ENCODE measurements around the gene HSPA9. TPM values are rescaled to one million over a fixed set of nuclear protein-coding genes. Genes with fewer than 3 reads are reported as not detected.

Gene HSPA9
- total RNA-seq, 4 donors from 2014 or later, result 82.7 to 236 (median 175) TPM

GRCh38 chr5:138602371-138603000, 27.3 kb upstream of the HSPA9 start:
- WGBS, 2 donors (ENCODE audit: low coverage in 1 of 2), result 33 to 80% methylated on average over 1 to 6 of the region's 6 CpGs
- Histone ChIP-seq H3K27me3 (no peaks in the 10 kb centered on the region), H3K27ac (no peak overlapping the region), H3K9me3 (no peaks in the 10 kb centered on the region), H3K4me1 (no peaks in the 10 kb centered on the region), H3K4me3 (no peak overlapping the region), H3K36me3 (no peaks in the 10 kb centered on the region)
- in situ Hi-C loops (cut with MboI; ENCODE audit: low pct_ligation_motif_present in 1 of 4, low pct_unique_long_range_greater_than_20kb in 1 of 4, low sequenced_read_pairs in 3 of 4), result no loop called here
- no peak for DNase-seq
- intact Hi-C loops (cut with DNase I; ENCODE audit: low total_unique reads), result no loop called here
- no peak for TF ChIP-seq POLR2AphosphoS5 (IDR thresholded peaks at IDR 0.05)
- TF ChIP-seq EP300 (IDR thresholded peaks at IDR 0.05; ENCODE audit: low read depth), result no peak
- no peak for TF ChIP-seq CTCF (IDR thresholded peaks at IDR 0.05)
- no peak for TF ChIP-seq POLR2A (IDR thresholded peaks at IDR 0.05)

DNA sequence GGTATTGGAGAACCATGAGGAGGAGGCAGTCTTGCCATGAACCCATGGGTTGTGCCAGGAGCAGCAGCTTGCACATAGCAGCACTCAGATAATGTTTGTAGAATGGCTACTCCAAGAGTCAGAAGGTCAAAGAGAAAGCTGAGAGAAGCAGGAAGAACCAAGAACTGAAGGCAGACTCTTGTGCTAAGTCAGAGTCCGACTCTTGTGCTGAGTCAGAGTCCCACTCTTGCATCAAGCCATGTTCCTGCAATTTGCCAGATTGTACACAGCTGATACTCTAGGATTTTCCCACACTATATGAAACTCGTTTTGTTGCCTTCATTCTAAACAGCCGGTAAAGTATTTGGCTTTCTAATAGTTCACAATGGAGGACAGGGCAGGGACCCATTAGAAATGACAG, 26.2 kb upstream of the HSPA9 start:
- intact Hi-C loops (cut with DNase I; ENCODE audit: low total_unique reads), result no loop called here
- Histone ChIP-seq H3K36me3 (no peaks in the 10 kb centered on the region), H3K27ac (no peak overlapping the region), H3K4me3 (no peak overlapping the region), H3K9me3 (no peaks in the 10 kb centered on the region), H3K4me1 (no peaks in the 10 kb centered on the region), H3K27me3 (no peaks in the 10 kb centered on the region)
- peak; percentile 10 for DNase-seq
- 61% methylated on average over 3 of the region's 3 CpGs; no CpG with 5 or more reads in 1 of the 2 donors for WGBS, 2 donors (ENCODE audit: low coverage in 1 of 2)
- in situ Hi-C loops (cut with MboI; ENCODE audit: low pct_ligation_motif_present in 1 of 4, low pct_unique_long_range_greater_than_20kb in 1 of 4, low sequenced_read_pairs in 3 of 4), result no loop called here
- TF ChIP-seq EP300 (IDR thresholded peaks at IDR 0.05; ENCODE audit: low read depth) (no peak), CTCF (IDR thresholded peaks at IDR 0.05) (no peak), POLR2AphosphoS5 (IDR thresholded peaks at IDR 0.05) (no peak), POLR2A (IDR thresholded peaks at IDR 0.05) (no peak)

DNA sequence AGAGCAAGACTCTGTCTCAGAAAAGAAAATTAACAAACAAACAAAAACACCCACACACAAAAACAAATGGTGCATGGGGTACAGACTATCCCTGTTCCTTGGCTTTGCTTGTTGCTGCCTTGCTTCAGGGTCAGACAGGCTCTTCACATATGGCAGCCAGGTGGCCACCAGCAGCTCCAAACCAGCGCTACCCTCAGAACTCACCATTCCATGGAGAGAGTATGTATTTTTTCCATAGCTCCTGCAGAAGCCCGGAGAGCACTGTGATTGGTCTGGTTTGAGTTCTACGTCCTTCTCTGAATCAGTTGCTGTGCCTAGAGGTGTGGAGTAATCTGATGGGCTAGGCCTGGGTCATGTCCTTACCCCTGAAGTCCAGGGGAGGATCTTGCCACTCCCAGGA, 25.2 kb upstream of the HSPA9 start:
- TF ChIP-seq CTCF (IDR thresholded peaks at IDR 0.05) (no peak), POLR2A (IDR thresholded peaks at IDR 0.05) (no peak), POLR2AphosphoS5 (IDR thresholded peaks at IDR 0.05) (no peak), EP300 (IDR thresholded peaks at IDR 0.05; ENCODE audit: low read depth) (no peak)
- Histone ChIP-seq H3K36me3 (no peaks in the 10 kb centered on the region), H3K9me3 (no peaks in the 10 kb centered on the region), H3K27ac (no peak overlapping the region), H3K27me3 (no peaks in the 10 kb centered on the region), H3K4me3 (no peak overlapping the region), H3K4me1 (no peaks in the 10 kb centered on the region)
- WGBS, 2 donors (ENCODE audit: low coverage in 1 of 2), result 95% methylated on average over 3 of the region's 3 CpGs; no CpG with 5 or more reads in 1 of the 2 donors
- in situ Hi-C loops (cut with MboI; ENCODE audit: low pct_ligation_motif_present in 1 of 4, low pct_unique_long_range_greater_than_20kb in 1 of 4, low sequenced_read_pairs in 3 of 4) (no loop called here), intact Hi-C loops (cut with DNase I; ENCODE audit: low total_unique reads) (no loop called here)
- DNase-seq, result no peak

DNA sequence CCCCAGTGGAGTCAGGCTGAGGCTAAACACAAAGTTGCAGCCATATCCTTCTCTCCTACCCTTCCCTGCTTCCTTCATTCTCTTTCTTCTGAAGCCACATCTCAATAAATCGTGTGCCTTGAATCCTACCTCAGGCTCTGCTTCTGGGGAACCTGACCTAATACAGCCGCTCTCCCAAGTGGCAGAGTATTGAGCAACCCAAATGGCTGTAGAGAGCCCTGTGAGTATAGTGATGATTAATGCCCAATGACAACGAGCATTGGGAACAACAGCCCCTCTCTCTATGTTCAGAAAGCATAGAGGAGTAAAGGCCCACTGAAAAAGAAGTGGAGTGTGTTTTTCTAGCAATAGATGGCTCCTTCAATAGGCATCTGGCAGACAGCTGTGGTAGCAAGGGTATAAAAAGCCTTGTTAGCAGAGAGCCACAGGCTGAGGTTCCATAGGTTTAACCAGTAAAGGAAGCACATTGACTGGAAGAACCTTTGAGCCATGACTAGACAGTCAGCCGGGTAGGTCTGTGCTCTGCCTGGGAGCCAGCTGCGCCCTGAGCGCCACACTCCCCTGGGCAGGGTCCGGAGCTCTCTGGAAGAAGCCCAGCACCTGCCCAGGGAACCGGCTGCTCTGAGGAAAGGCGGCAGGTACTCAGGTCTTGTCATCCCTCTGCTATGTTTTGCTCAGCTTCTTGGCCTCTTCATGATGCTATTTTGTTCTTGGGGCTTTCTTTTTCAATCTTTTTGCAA, 22.6 kb upstream of the HSPA9 start:
- TF ChIP-seq POLR2A (IDR thresholded peaks at IDR 0.05) (no peak), EP300 (IDR thresholded peaks at IDR 0.05; ENCODE audit: low read depth) (no peak), CTCF (IDR thresholded peaks at IDR 0.05) (no peak), POLR2AphosphoS5 (IDR thresholded peaks at IDR 0.05) (no peak)
- in situ Hi-C loops (cut with MboI; ENCODE audit: low pct_ligation_motif_present in 1 of 4, low pct_unique_long_range_greater_than_20kb in 1 of 4, low sequenced_read_pairs in 3 of 4) (loop anchor here in 1 of 4 donors (25.0 kb wide), 1 partner anchor 664 kb away; no protein-coding TSS in a partner anchor), intact Hi-C loops (cut with DNase I; ENCODE audit: low total_unique reads) (no loop called here)
- H3K36me3 ChIP-seq, result no peaks in the 10 kb centered on the region
- H3K27ac ChIP-seq, result no peak overlapping the region
- no peaks in the 10 kb centered on the region for H3K9me3 ChIP-seq
- H3K4me3 ChIP-seq, result no peak overlapping the region
- no peak for DNase-seq
- no peaks in the 10 kb centered on the region for H3K4me1 ChIP-seq
- WGBS, 2 donors (ENCODE audit: low coverage in 1 of 2), result 87 to 100% methylated on average over 3 to 9 of the region's 9 CpGs
- no peaks in the 10 kb centered on the region for H3K27me3 ChIP-seq

Data from transverse colon (tissue), 4 donors.